A549 (cell line): ENCODE data around the gene RPS21.

ENCODE experiments used
- CTCF ChIP-seq: fragments of >200 bp; sonication (Bioruptor Twin); formaldehyde crosslinking; IDR thresholded peaks from 3 replicates; pipeline ENCODE4 v1.5.1; 2016
- POLR2A ChIP-seq: IDR thresholded peaks from 2 replicates; pipeline ENCODE4 v1.6.1; 2012; ENCODE audit warnings: mild to moderate bottlenecking, low read length

- TF ChIP-seq POLR2A (no peak), CTCF (no peak)
Observed at GRCh38 chr20:62355878-62356588, 30.9 kb upstream of the RPS21 start.
